ENCODE measurements around the gene ABCC3.

ABCC3 gene, protein sequence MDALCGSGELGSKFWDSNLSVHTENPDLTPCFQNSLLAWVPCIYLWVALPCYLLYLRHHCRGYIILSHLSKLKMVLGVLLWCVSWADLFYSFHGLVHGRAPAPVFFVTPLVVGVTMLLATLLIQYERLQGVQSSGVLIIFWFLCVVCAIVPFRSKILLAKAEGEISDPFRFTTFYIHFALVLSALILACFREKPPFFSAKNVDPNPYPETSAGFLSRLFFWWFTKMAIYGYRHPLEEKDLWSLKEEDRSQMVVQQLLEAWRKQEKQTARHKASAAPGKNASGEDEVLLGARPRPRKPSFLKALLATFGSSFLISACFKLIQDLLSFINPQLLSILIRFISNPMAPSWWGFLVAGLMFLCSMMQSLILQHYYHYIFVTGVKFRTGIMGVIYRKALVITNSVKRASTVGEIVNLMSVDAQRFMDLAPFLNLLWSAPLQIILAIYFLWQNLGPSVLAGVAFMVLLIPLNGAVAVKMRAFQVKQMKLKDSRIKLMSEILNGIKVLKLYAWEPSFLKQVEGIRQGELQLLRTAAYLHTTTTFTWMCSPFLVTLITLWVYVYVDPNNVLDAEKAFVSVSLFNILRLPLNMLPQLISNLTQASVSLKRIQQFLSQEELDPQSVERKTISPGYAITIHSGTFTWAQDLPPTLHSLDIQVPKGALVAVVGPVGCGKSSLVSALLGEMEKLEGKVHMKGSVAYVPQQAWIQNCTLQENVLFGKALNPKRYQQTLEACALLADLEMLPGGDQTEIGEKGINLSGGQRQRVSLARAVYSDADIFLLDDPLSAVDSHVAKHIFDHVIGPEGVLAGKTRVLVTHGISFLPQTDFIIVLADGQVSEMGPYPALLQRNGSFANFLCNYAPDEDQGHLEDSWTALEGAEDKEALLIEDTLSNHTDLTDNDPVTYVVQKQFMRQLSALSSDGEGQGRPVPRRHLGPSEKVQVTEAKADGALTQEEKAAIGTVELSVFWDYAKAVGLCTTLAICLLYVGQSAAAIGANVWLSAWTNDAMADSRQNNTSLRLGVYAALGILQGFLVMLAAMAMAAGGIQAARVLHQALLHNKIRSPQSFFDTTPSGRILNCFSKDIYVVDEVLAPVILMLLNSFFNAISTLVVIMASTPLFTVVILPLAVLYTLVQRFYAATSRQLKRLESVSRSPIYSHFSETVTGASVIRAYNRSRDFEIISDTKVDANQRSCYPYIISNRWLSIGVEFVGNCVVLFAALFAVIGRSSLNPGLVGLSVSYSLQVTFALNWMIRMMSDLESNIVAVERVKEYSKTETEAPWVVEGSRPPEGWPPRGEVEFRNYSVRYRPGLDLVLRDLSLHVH (N-terminal part only)

DNA sequence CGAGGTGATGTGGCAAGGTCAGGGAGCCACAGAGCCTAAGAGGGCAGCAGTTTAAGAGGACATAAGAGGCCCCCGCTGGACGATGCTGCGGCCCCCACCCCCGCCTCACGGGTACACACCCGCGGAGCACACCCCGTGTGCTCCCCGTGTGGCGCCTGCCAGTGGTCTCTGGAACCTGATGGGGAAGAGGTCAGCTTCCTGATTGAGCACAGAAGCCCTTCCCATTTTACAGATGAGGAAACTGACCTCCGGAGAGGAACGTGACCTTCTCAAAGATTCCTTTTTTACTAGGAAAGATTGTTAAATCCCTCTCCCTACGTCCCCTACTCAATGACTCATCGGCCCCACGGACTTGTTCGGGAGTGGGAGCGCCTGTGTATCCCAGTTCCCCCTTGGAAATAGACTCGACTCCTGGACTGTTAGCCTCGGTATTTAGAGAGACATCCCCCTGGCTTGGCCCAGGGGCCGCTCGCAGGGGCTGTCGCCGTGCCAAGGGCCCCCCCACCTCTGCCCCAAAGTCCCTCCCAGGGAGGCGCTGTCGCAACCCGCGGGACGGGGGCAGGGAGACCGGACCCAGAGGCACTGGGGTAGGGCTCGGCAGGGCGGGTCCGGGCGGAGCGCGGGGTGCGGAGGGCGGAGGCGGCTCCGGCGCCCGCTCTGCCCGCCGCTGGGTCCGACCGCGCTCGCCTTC, at the start of gene ABCC3:
Gene ABCC3 (plus strand): TSS at position 658 of the 691 bp plus-strand sequence. CDS start 56 bp downstream, outside the sequence.
- DNase-seq (ENCODE audit: low read depth in 2 of 2) = no peak

DNA sequence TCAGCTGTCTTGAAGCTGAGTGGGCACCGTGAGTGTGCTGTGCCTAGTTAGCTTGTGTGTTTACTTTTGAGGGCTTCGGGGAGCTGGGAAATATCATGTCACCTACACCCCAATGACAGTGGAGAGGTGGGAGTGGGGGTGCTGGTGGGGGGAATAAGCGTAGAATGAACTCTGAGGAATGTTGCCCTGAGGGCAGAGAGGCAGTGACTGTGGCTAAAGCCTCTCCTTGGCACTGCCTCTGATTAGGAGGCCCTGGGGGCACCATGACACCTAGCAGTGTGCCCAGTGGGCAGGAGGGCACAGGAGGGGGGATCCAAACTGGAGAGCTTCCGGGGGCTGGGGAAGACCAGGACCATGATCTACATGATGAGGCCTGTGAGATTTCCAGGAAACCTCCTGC, 49.3 kb upstream of the ABCC3 start:
- no peak for DNase-seq (ENCODE audit: low read depth in 2 of 2)

DNA sequence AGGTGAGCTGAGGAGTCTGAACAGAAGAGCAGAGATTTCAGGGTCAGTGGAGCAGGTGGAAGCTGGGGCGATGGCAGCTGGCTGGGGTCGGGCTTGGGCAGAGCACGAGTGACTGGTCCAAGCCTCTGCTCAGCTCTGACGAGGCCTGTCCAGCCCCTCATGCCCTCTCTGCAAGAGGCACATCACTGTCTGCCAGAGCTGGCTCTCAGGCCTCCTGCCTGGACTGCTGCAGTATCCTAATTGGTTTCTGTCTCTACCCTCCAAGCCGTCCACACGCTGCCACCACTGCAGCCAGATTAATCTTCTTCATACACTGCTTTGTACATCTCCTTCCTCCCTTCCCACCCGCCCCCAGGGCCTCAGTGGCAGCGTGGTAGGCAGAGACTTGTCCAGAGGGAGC, 48.8 kb upstream of the ABCC3 start:
- no peak for DNase-seq (ENCODE audit: low read depth in 2 of 2)

DNA sequence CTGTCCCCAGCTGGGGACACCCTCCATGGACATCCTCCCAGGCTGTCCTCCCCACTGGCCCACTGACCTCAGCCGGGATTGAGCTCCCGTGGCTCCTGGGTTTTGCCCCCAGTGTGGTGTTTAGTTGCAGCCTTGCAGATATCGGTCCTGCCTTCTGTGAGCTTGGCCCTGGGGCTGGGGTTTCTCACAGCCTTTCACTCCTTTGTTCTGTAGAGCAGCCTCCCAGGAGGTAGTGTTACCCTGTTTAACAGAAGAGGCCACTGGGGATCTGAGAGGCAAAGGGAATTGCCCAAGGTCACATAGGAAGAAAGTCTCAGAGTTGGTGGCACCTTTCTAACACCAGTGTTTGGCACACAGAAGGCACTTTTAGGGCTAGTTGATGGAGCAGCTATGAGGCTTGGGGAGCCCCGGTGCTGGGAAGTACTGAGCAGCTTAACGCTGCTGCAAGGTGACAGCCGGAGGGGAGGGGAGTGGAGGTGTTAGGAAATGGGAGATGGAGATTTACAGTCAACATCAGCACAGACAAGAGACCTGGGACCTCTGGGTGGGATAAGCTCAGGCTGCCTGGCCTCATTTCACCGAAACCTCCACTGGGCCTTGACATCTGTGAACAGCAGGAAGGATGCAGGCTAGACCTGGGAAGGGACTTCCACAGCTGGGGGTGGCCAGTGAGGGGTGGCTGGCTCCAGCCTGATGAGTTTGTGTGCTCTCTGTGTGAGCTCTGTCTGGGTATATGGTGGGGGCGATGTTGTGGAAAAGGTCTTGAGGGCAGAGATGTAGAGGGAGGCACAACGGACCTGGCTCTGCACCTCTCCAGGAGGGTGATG, 48.0 kb upstream of the ABCC3 start:
- no peak for DNase-seq (ENCODE audit: low read depth in 2 of 2)

DNA sequence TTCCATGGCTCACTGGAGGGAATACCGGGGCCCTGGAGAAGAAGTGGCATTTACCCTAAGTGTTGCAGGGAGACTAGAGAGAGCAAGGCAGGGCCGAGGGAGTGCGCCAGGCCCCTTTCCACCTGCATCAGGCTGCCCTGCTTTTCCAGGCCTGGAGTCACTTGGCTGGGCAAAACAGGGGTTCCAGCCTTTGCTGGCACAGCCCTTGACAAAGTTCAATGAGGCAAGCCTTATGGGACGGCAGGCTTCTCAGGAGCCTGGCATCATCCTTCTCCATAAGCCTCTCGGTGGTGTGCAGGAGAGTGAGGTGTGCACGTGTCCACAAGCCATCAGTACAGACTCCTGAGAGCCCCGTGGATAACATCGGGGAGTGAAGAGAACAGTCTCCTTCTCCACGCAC, 47.1 kb upstream of the ABCC3 start:
- no peak for DNase-seq (ENCODE audit: low read depth in 2 of 2)

DNA sequence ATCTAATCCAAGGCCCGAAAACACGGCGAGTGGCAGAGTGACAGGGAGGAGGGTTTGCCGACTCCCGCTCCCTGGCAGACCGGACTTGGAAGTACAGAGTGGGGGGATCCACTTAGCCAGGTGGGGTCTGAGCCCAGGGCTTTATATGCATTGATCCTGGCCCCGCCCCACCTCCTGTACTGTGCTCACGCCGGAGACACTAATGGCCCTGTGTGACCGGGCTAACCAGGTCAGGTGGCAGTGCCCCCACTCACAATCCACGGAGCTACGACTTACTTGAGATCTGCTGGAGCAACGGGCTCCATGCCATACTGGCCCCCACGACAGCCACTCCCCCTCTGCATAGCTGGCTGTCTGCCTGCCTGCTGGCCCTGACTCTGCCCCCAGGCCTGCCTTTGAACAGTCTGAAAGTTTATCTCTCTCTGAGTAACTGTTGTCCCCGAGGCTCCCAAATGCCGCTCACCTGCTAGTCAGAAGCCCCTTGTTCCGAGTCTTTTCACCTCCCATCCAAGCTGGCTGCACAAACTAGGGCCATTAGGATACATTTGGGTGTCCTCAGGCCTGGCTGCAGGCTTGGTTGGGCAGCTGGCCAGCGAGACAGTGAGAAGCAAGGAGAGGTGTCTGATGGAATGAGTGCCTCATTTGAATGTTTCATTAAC, 46.2 kb upstream of the ABCC3 start:
- no peak for DNase-seq (ENCODE audit: low read depth in 2 of 2)

DNA sequence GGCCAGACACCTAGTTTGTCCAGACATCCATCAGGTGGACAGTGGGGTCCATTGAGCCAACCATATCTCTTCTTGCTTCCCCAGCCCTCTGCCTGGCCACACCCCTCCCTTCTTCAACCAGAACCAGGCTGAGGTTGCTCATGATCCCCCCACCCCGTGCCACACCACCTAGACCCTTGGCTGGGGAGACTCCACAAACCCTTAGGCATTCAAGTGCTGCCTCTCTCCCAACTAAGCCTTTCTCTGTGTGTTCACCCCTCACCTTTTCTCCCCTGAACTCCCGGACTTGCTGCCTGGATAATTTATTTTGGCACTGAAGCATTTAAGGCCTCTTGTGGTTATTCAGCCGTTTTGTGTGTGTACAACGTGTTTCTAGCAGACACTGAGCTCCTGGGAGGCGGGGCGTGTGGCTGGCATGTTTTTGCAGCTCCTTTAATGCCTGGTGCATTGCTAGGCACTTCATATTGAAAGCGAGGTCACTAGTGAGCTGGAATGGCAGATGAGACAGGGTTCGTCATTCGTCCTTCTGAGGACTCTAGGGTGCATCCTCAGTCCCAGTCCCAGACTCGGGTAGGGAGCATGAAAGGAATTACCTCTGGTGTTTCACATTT, 45.5 kb upstream of the ABCC3 start:
- no peak for DNase-seq (ENCODE audit: low read depth in 2 of 2)

DNA sequence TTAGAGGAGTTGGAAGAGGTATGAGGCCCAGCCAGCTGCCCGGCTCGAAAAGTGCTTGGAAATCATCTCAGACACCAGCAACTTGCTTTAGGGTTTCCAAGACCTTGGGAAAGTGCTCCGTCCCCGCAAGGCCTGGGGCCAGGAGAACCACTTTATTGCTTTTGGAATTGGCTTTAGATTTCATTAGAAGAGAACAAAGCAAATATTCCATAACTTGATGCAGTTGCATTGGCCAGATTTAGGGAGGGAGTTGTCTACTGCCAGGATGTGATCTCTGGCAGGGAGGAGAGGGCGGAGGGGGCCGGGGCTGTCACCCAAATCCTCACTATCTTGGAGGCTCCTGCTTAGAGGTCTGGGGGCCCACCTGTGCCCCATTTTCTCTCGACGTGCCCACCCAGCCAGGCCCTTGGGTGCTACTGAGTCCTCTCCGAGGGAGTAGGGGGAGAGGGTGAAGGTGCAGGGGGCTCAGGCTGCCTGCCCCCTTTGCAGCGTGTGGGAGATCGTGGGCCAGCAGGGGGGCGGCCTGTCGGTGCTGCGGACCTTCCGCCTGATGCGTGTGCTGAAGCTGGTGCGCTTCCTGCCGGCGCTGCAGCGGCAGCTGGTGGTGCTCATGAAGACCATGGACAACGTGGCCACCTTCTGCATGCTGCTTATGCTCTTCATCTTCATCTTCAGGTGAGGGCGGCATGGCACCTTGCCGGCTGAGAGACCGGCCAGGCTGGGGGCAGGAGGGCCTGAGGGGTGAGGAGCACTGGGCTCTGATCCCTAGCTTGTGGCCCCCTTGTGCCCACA, 43.5 kb upstream of the ABCC3 start:
- DNase-seq (ENCODE audit: low read depth in 2 of 2) = no peak

DNA sequence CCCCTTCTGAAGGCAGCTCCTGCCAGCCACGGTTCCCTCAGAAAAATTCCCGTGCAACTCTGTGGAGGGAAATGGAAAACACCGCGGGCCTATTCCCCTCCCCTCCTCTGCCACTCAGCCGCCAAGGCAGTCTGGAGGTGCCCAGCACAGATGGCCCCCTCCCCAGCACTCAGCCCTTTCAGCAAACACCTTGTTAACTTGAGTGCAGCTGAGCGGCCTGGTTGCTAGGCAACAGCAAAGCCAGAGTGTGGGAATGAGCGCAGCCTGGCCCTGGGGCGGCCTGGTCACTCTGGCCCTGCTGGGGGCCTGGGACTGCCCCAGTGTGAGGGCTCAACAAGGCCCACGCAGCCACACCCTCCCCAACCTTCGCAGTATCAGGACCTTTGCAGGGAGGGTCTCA, 41.4 kb upstream of the ABCC3 start:
- DNase-seq (ENCODE audit: low read depth in 2 of 2) = no peak

DNA sequence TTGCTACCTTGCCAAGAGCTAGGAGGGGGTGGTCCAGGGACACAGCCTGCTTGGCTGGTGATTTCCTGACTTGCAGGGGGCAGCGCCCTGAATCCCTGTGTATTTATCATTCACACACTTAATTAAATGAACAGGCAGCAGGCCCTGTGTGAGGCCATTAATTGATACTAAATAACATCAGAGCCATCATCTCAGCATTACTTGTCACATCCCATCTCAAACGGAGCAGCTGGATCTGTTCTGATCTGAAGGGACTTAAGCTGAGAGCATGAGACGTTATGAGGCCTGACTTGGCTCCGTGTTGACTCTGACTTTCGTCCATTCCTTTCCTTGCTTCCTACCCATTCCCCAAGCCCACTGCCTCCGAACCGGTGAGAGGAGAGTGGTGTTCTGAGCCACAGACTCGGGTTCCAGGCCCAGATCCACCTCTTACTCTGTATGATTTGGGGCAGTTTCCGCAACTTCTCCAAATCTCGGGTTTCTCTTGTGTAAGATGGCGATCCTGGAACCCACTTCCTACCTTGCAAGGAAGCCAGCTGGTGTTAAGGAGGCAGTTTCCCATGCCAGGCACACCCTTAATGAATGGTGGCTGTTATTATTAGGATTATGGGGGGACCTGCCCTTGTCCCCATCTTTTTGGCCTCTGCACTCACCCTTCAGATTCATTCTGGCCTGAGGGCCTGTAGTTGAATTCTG, 40.4 kb upstream of the ABCC3 start:
- DNase-seq (ENCODE audit: low read depth in 2 of 2) = no peak

DNA sequence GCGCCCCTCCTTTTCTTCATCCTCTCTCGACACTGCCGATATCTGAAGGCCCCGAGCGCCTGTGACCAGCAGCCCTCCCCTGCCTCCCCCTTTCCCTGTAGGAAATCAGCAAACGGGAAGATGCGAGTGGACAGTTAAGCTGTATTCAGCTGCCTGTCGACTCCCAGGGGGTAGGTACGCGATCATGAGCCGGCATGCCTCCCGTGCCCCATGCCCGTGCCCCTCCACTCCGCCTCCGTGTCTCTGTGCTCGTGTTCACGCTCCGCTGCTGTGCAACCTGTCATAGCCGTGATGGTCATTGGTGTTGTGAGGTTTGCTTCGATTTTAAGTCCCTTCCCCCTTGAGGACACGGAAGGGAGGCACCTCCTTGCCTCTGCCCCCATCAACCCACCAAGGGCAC, 39.8 kb upstream of the ABCC3 start:
- no peak for DNase-seq (ENCODE audit: low read depth in 2 of 2)

DNA sequence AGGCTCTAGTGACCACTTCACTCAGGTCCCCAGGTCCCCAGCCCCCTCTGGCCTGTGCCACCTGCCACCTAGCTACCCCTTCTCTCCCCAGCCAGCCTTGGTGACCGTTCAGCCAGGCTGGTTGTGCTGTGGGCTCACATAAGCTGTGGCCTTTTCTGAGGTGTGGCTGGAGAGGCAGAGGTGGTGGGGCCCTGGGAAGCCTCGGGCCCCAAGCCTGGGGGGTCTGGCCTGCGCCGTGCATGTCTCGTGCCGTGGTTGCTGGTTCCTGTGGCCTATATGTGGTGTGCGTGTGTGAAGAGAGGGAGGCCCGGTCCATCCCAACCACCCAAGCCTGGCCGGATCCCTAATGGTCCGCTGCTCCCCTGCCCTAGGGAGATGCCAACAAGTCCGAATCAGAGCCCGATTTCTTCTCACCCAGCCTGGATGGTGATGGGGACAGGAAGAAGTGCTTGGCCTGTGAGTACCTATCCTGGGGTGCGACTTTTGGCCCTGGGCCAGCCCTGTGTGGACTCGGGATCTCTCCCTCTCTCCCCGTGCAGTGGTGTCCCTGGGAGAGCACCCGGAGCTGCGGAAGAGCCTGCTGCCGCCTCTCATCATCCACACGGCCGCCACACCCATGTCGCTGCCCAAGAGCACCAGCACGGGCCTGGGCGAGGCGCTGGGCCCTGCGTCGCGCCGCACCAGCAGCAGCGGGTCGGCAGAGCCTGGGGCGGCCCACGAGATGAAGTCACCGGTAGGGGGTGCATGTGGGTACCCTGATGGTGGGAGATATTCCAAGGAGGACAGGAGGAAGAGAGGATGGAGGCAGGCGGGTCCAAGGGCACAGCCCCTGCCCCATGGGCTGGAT, 38.3 kb upstream of the ABCC3 start:
- DNase-seq (ENCODE audit: low read depth in 2 of 2) = no peak

DNA sequence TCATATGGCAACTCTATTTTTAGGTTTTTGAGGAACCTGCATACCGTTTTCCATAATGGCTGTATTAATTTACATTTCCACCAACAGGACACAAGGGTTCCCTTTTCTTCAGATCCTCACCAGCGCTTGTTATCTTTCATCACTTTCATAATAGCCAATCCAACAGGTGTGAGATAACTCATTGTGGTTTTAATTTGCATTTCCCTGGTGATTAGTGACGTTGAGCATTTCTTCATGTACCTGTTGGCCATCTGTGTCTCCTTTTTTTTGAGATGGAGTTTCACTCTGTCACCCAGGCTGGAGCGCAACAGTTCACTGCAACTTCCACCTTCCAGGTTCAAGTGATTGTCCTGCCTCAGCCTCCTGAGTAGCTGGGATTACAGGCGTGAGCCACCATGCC, 36.2 kb upstream of the ABCC3 start:
- no peak for DNase-seq (ENCODE audit: low read depth in 2 of 2)

DNA sequence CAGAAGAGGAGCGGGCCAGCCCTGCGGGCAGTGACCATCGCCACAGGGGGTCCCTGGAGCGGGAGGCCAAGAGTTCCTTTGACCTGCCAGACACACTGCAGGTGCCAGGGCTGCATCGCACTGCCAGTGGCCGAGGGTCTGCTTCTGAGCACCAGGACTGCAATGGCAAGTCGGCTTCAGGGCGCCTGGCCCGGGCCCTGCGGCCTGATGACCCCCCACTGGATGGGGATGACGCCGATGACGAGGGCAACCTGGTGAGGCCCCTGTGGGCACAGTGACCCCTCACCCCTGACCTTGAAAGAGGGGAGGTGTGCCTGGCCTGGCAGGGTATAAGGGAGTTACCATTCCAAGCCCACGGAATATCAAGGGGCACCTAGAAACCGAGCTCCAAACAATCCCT, 35.1 kb upstream of the ABCC3 start:
- no peak for DNase-seq (ENCODE audit: low read depth in 2 of 2)

DNA sequence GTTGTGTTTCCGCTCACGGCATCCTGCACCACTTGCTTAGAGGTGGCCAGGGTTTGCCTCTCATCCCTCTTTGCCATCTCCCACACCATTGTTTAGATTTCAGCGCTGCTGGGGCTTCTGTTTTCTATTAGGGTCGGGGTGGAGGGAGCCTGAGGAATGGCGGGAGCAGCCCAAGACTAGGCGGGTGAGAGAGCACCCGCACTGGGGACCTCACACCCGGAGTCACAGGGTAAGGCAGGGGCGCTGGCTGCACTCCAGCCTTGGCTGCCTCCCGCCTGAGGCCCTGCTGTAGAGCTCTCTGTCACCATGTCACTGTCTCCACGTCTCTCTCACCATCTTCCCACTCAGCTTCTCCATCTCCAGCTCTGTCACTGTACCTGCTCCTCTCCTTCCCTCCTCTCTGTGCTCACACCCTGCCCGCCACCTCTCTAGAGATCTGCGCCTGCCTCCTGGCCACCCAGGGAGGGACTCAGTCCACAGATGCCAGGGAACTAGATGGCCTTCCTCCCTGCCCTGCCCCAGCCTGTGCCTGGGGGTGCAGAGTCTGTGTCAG, 32.8 kb upstream of the ABCC3 start:
- no peak for DNase-seq (ENCODE audit: low read depth in 2 of 2)

DNA sequence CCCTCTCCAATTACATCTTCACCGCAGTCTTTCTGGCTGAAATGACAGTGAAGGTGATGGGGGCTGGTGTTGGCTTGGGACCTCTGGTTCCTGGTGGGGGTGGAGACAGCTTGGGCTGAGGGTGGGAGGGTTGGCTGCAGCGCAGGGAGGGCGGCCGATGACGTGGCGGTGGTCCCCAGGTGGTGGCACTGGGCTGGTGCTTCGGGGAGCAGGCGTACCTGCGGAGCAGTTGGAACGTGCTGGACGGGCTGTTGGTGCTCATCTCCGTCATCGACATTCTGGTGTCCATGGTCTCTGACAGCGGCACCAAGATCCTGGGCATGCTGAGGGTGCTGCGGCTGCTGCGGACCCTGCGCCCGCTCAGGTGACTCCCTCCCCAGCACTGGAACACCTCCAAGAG, 31.8 kb upstream of the ABCC3 start:
- no peak for DNase-seq (ENCODE audit: low read depth in 2 of 2)

DNA sequence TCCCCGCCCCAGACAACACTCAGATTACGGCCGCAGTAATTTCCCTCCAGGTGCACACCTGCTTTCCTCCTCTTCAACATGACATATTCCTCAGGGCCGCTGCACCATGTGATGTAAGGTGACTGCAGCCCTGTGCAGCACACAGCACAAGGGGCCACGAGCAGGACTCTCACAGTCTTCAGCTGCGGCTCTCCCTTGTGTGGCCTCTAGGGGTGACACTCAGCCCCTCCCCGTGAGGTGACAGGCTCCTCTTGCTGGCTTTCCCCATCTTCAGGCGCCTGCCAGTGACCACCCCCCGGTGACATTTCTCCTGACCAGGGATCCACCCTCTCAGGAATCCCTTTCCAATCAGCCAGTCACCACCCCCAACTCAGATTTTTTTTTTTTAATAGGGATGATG, 31.3 kb upstream of the ABCC3 start:
- DNase-seq (ENCODE audit: low read depth in 2 of 2) = no peak

All from stimulated activated CD8-positive, alpha-beta memory T cell treated with anti-CD3 and anti-CD28 coated beads, Interleukin-2, amount 100 ng/mL, for 1 hour (primary cell).